GM23248 (cell line): ENCODE data around the gene TELO2.

ENCODE experiments used
- EZH2 ChIP-seq: fragments of 200-600 bp; sonication (generic); IDR thresholded peaks from 2 replicates; pipeline ENCODE4 v1.6.1; 2018; ENCODE audit warnings: antibody characterized with exemption, mild to moderate bottlenecking; ENCODE audit not compliant: insufficient read depth, poor library complexity, severe bottlenecking
- EZH2phosphoT487 ChIP-seq: fragments of 200-600 bp; sonication (generic); IDR thresholded peaks from 2 replicates; pipeline ENCODE4 v1.6.1; 2018; ENCODE audit warnings: antibody characterized with exemption, moderate library complexity, mild to moderate bottlenecking, low read depth; ENCODE audit not compliant: insufficient read depth

- TF ChIP-seq EZH2phosphoT487 (no peak), EZH2 (no peak)
Measured at GRCh38 chr16:1492923-1493745, at the start of gene TELO2.
